ENCODE measurements around the gene UBE2F. TPM values are rescaled to one million over a fixed set of nuclear protein-coding genes. Genes with fewer than 3 reads are reported as not detected.
A peak's percentile ranks its signal among the peaks of the same experiment; 100 is the strongest.

UBE2F gene
- total and polyA plus RNA-seq, 9 of the 15 experiments (the other 6 are each of a cell fraction or from before 2014, with no cell fraction given), result 18.1 to 88.1 (median 53.0) TPM

- TF ChIP-seq CBX3 (IDR thresholded peaks at IDR 0.05; ENCODE audit: borderline replicate concordance in 1 of 2, low read length in 2 of 2) (no peak), RBM14 (IDR thresholded peaks at IDR 0.05; ENCODE audit: borderline replicate concordance, insufficient read depth, low read depth, low read length) (no peak), TRIM28 (IDR thresholded peaks at IDR 0.05) (no peak), YBX1 (IDR thresholded peaks at IDR 0.05) (no peak), KLF6 (CRISPR knock-in tag; IDR thresholded peaks at IDR 0.05; ENCODE audit: borderline replicate concordance) (no peak), ZFP36 (IDR thresholded peaks at IDR 0.05; ENCODE audit: low read depth, low read length, partially characterized antibody) (no peak), SAFB (IDR thresholded peaks at IDR 0.05; ENCODE audit: borderline replicate concordance, low read depth, low read length) (no peak), RBM15 (IDR thresholded peaks at IDR 0.05; ENCODE audit: insufficient read depth, low read length) (no peak), HDAC2 (IDR thresholded peaks at IDR 0.05) (no peak), TCF7 (IDR thresholded peaks at IDR 0.05; ENCODE audit: borderline replicate concordance) (no peak), TCF3 (CRISPR knock-in tag; IDR thresholded peaks at IDR 0.05) (0 out of 2 replicates have a peak, but pooled peaks have one; percentile 3), RHOXF2B (CRISPR knock-in tag; conservative IDR thresholded peaks at IDR 0.05) (no peak), PREB (CRISPR knock-in tag; IDR thresholded peaks at IDR 0.05) (no peak), RUNX1 (IDR thresholded peaks at IDR 0.05; ENCODE audit: low read depth) (no peak), ETV6 (IDR thresholded peaks at IDR 0.05; ENCODE audit: borderline replicate concordance in 1 of 2, low read depth in 2 of 2, low read length in 1 of 2) (0 out of 4 replicates have a peak, but pooled peaks of 1 of the 2 experiments have one; percentile 32), ETV6 (CRISPR knock-in tag; IDR thresholded peaks at IDR 0.05; ENCODE audit: borderline replicate concordance) (no peak), NCOA2 (IDR thresholded peaks at IDR 0.05; ENCODE audit: partially characterized antibody in 2 of 2) (no peak), IFI16 (CRISPR knock-in tag; IDR thresholded peaks at IDR 0.05) (no peak), ZNF384 (IDR thresholded peaks at IDR 0.05; ENCODE audit: low read depth, low read length) (peak; percentile 100), HNRNPLL (IDR thresholded peaks at IDR 0.05; ENCODE audit: low read depth, low read length, poor library complexity, severe bottlenecking) (no peak), ZNF561 (CRISPR knock-in tag; conservative IDR thresholded peaks at IDR 0.05) (no peak), TAF1 (IDR thresholded peaks at IDR 0.05; ENCODE audit: control insufficient read depth, extremely low read depth, insufficient read depth, low read length, severe bottlenecking) (peak; percentile 60), TAF7 (tag; IDR thresholded peaks at IDR 0.05) (no peak), FIP1L1 (IDR thresholded peaks at IDR 0.05; ENCODE audit: low read depth, low read length, poor library complexity, severe bottlenecking) (peak; percentile 50), XRCC5 (IDR thresholded peaks at IDR 0.05; ENCODE audit: low read depth, low read length) (0 out of 2 replicates have a peak, but pooled peaks have one; percentile 66), ELF1 (tag; IDR thresholded peaks at IDR 0.05) (peak; percentile 71; the same call in 1 of the 2 replicates), RFX5 (IDR thresholded peaks at IDR 0.05; ENCODE audit: low read depth, low read length) (no peak)
Measured at GRCh38 chr2:237966565-237967462, at the start of gene UBE2F (continued).

Data from K562 (cell line).